Measurements from ENCODE around the gene TTBK2.

TTBK2 gene

DNA sequence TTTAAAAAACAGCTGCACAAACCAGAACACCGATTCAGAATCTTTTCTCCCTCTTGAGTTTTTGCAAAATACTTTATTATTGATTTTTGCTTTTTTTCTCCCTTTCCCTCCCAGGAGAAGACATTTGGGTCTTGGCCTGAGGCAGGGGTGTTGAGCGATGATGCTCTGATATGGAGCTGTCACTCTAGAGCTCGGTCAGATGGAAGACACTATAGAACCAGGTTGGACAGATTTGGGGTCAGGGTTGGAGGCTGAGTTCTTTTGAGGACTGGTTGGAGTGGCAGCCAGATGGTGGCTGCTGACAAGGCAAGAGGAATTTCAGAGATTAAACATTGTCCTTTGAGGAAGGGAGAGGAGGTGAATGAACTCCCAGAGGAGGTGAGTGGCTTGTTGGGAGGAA, 200.5 kb downstream of the TTBK2 start:
- H3K4me3 ChIP-seq (ENCODE audit: low read depth, low read length) = no peak overlapping the region
- no peaks in the 10 kb centered on the region for H3K27me3 ChIP-seq (ENCODE audit: control insufficient read depth, insufficient read depth, low read length)
- H3K36me3 ChIP-seq (ENCODE audit: control insufficient read depth, insufficient read depth, low read length) = no peaks in the 10 kb centered on the region
- no peaks in the 10 kb centered on the region for H3K9me3 ChIP-seq (ENCODE audit: control insufficient read depth, low read length)
- no peak overlapping the region for H3K9ac ChIP-seq
- TF ChIP-seq, protein P1, sequence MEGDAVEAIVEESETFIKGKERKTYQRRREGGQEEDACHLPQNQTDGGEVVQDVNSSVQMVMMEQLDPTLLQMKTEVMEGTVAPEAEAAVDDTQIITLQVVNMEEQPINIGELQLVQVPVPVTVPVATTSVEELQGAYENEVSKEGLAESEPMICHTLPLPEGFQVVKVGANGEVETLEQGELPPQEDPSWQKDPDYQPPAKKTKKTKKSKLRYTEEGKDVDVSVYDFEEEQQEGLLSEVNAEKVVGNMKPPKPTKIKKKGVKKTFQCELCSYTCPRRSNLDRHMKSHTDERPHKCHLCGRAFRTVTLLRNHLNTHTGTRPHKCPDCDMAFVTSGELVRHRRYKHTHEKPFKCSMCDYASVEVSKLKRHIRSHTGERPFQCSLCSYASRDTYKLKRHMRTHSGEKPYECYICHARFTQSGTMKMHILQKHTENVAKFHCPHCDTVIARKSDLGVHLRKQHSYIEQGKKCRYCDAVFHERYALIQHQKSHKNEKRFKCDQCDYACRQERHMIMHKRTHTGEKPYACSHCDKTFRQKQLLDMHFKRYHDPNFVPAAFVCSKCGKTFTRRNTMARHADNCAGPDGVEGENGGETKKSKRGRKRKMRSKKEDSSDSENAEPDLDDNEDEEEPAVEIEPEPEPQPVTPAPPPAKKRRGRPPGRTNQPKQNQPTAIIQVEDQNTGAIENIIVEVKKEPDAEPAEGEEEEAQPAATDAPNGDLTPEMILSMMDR (IDR thresholded peaks at IDR 0.05) = no peak
- H3K79me2 ChIP-seq = no peaks in the 10 kb centered on the region
- H3K4me2 ChIP-seq (ENCODE audit: low read length) = no peak overlapping the region
- H3K27ac ChIP-seq = no peak overlapping the region
- H3K4me1 ChIP-seq = no peaks in the 10 kb centered on the region
- H2AFZ ChIP-seq = no peak overlapping the region

DNA sequence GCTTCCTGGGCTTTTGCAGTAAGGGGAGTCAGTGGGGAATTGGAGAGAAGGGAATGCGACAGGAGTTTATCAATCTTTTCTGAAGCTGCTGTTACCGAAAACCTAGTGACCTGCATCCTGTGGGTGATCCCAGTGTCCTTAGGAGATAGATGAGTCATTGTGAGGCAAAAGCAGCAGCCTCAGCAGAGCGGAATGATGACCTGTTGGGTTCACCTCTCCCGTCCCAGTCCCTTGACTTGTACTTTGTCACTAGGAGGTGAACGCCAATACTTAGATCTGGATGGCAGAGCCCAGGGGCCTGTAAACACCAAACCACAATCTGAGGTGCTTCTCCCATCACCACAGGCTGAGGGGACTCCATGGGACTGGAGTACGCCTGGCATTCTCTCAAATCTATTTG, 201.5 kb downstream of the TTBK2 start:
- H3K9ac ChIP-seq = no peak overlapping the region
- no peak overlapping the region for H3K4me3 ChIP-seq (ENCODE audit: low read depth, low read length)
- no peak overlapping the region for H3K27ac ChIP-seq
- TF ChIP-seq, protein P1 (IDR thresholded peaks at IDR 0.05) = no peak
- no peak overlapping the region for H3K4me2 ChIP-seq (ENCODE audit: low read length)
- H3K36me3 ChIP-seq (ENCODE audit: control insufficient read depth, insufficient read depth, low read length) = no peaks in the 10 kb centered on the region
- H3K27me3 ChIP-seq (ENCODE audit: control insufficient read depth, insufficient read depth, low read length) = no peaks in the 10 kb centered on the region
- H3K79me2 ChIP-seq = no peaks in the 10 kb centered on the region
- no peaks in the 10 kb centered on the region for H3K9me3 ChIP-seq (ENCODE audit: control insufficient read depth, low read length)
- H3K4me1 ChIP-seq = no peaks in the 10 kb centered on the region
- no peak overlapping the region for H2AFZ ChIP-seq

DNA sequence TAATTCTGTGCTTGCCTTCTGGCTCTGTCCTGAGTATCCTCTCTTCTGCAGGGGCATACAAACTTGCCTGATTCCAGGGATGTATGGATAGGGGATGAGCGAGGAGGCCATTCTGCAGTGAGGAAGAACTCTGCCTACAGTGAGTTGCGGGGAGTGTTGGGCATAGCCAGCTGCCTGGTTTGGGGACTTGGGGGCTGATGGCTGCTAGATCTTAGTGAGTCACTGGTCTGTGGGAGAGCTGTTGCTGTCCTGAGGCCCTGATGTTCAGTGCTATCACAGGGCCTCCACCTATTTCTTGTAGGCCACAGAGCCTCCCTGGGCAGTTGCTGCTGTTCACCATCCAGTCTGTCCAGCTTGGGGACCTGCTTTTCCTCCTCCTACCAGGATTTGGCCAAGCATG, 204.0 kb downstream of the TTBK2 start:
- TF ChIP-seq, protein P1 (IDR thresholded peaks at IDR 0.05) = no peak
- Histone ChIP-seq H3K4me3 (ENCODE audit: low read depth, low read length) (no peak overlapping the region), H3K4me1 (no peaks in the 10 kb centered on the region), H3K9me3 (ENCODE audit: control insufficient read depth, low read length) (no peaks in the 10 kb centered on the region), H3K4me2 (ENCODE audit: low read length) (no peak overlapping the region), H3K79me2 (no peaks in the 10 kb centered on the region), H3K9ac (no peak overlapping the region), H3K27ac (no peak overlapping the region), H3K36me3 (ENCODE audit: control insufficient read depth, insufficient read depth, low read length) (no peaks in the 10 kb centered on the region), H3K27me3 (ENCODE audit: control insufficient read depth, insufficient read depth, low read length) (no peaks in the 10 kb centered on the region), H2AFZ (no peak overlapping the region)

DNA sequence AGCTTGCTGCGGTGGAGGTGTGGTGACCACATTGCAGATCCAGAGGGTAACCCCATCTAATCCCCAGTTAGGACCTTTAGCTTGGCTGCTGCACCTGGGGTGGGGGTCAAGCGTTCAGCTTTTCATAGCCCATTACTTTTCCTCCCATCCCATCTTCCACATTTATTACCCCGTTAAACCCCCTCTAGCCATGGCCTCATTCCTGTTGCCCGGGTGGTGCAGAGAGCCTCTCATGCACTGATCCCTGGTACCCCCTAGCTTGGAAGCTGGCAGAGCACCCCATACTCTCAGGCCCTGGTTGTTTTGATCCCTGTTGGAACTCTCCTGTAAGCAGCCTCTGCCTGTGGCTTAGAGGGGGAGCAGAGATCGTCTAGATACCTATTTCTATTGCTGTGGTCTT, 204.5 kb downstream of the TTBK2 start:
- H3K36me3 ChIP-seq (ENCODE audit: control insufficient read depth, insufficient read depth, low read length) = no peaks in the 10 kb centered on the region
- H2AFZ ChIP-seq = no peak overlapping the region
- H3K79me2 ChIP-seq = no peaks in the 10 kb centered on the region
- no peak overlapping the region for H3K4me3 ChIP-seq (ENCODE audit: low read depth, low read length)
- H3K9me3 ChIP-seq (ENCODE audit: control insufficient read depth, low read length) = no peaks in the 10 kb centered on the region
- H3K27me3 ChIP-seq (ENCODE audit: control insufficient read depth, insufficient read depth, low read length) = no peaks in the 10 kb centered on the region
- no peak overlapping the region for H3K27ac ChIP-seq
- TF ChIP-seq, protein P1 (IDR thresholded peaks at IDR 0.05) = no peak
- H3K9ac ChIP-seq = no peak overlapping the region
- no peak overlapping the region for H3K4me2 ChIP-seq (ENCODE audit: low read length)
- H3K4me1 ChIP-seq = no peaks in the 10 kb centered on the region

DNA sequence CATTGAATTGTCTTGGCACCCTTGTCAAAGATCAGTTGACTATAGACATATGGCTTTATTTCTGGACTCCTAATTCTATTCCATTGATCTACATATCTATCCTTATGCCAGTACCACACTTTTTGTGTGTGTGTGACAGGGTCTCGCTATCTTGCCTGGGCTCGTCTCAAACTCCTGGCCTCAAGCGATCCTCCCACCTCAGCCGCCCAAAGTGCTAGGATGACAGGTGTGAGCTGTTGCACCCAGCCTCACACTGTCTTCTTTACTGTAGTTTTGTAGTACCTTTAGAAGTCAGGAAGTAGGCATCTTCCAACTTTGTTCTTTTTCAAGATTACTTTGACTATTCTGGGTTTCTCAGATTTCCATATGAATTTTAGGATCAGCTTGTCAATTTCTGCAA, 208.0 kb downstream of the TTBK2 start:
- Histone ChIP-seq H3K27me3 (ENCODE audit: control insufficient read depth, insufficient read depth, low read length) (no peaks in the 10 kb centered on the region), H3K4me3 (ENCODE audit: low read depth, low read length) (no peak overlapping the region), H3K27ac (no peak overlapping the region), H3K4me2 (ENCODE audit: low read length) (no peak overlapping the region), H3K9me3 (ENCODE audit: control insufficient read depth, low read length) (no peaks in the 10 kb centered on the region), H3K9ac (no peak overlapping the region), H3K79me2 (no peaks in the 10 kb centered on the region), H2AFZ (no peak overlapping the region), H3K36me3 (ENCODE audit: control insufficient read depth, insufficient read depth, low read length) (no peaks in the 10 kb centered on the region), H3K4me1 (no peaks in the 10 kb centered on the region)
- TF ChIP-seq, protein P1 (IDR thresholded peaks at IDR 0.05) = no peak
